Measurements from ENCODE around the gene IQGAP1.

The IQGAP1 gene

GRCh38 chr15:90393040-90393439 lies 5.0 kb downstream of the IQGAP1 start:
- TF ChIP-seq CTCF (IDR thresholded peaks at IDR 0.05; ENCODE audit: borderline replicate concordance, insufficient read depth, low read depth, low read length) = no peak
- no peak overlapping the region for H3K4me3 ChIP-seq (ENCODE audit: low read depth, low read length)

GRCh38 chr15:90394074-90394473 lies 6.0 kb downstream of the IQGAP1 start:
- TF ChIP-seq CTCF (IDR thresholded peaks at IDR 0.05; ENCODE audit: borderline replicate concordance, insufficient read depth, low read depth, low read length) = no peak
- H3K4me3 ChIP-seq (ENCODE audit: low read depth, low read length) = no peak overlapping the region

- TF ChIP-seq CTCF (IDR thresholded peaks at IDR 0.05; ENCODE audit: borderline replicate concordance, insufficient read depth, low read depth, low read length) = no peak
- no peak overlapping the region for H3K4me3 ChIP-seq (ENCODE audit: low read depth, low read length)
Measured at GRCh38 chr15:90394748-90395442, 6.9 kb downstream of the IQGAP1 start.

- no peak for TF ChIP-seq CTCF (IDR thresholded peaks at IDR 0.05; ENCODE audit: borderline replicate concordance, insufficient read depth, low read depth, low read length)
- H3K4me3 ChIP-seq (ENCODE audit: low read depth, low read length) = no peak overlapping the region
Measured at GRCh38 chr15:90396321-90396720, 8.3 kb downstream of the IQGAP1 start.

- H3K4me3 ChIP-seq (ENCODE audit: low read depth, low read length) = peak overlapping the region; percentile 17
- TF ChIP-seq CTCF (IDR thresholded peaks at IDR 0.05; ENCODE audit: borderline replicate concordance, insufficient read depth, low read depth, low read length) = no peak
Measured at GRCh38 chr15:90400005-90400758, 12.1 kb downstream of the IQGAP1 start.

GRCh38 chr15:90400759-90401314 lies 12.8 kb downstream of the IQGAP1 start:
- no peak for TF ChIP-seq CTCF (IDR thresholded peaks at IDR 0.05; ENCODE audit: borderline replicate concordance, insufficient read depth, low read depth, low read length)
- H3K4me3 ChIP-seq (ENCODE audit: low read depth, low read length) = peak overlapping the region; percentile 17

Measured in GM12875 (cell line).